PFSK-1 (cell line): ENCODE measurements around the gene KLHL2.

ENCODE experiments used
- FOXP2 ChIP-seq: optimal IDR thresholded peaks from 2 replicates; pipeline ENCODE3; 2011; ENCODE audit warnings: borderline replicate concordance, control low read depth, inconsistent platforms; ENCODE audit not compliant: insufficient read depth; ENCODE audit errors: extremely low read length, extremely low read depth
- POLR2AphosphoS5 ChIP-seq: IDR thresholded peaks from 2 replicates; pipeline ENCODE4 v1.6.1; 2012; ENCODE audit warnings: low read depth, mild to moderate bottlenecking, control low read depth, low read length, moderate library complexity
- SIN3A ChIP-seq: IDR thresholded peaks from 2 replicates; pipeline ENCODE4 v1.6.1; 2012; ENCODE audit warnings: mild to moderate bottlenecking, low read length, moderate library complexity, borderline replicate concordance; ENCODE audit not compliant: insufficient read depth
- TAF1 ChIP-seq: IDR thresholded peaks from 2 replicates; pipeline ENCODE4 v1.6.1; 2012; ENCODE audit warnings: low read length, control low read depth, borderline replicate concordance; ENCODE audit not compliant: insufficient read depth
- TF ChIP-seq, protein P1 (sequence below), 2 experiments: IDR thresholded peaks; 2 replicates each; pipeline versions ENCODE4 v1.6.1 to v1.8.0; 2011 to 2012; ENCODE audit warnings: low read depth in 2 of 2, low read length in 2 of 2, control low read depth in 1 of 2, inconsistent platforms in 1 of 2, mild to moderate bottlenecking in 1 of 2, moderate library complexity in 1 of 2; ENCODE audit not compliant: insufficient read depth in 1 of 2

The KLHL2 gene

DNA sequence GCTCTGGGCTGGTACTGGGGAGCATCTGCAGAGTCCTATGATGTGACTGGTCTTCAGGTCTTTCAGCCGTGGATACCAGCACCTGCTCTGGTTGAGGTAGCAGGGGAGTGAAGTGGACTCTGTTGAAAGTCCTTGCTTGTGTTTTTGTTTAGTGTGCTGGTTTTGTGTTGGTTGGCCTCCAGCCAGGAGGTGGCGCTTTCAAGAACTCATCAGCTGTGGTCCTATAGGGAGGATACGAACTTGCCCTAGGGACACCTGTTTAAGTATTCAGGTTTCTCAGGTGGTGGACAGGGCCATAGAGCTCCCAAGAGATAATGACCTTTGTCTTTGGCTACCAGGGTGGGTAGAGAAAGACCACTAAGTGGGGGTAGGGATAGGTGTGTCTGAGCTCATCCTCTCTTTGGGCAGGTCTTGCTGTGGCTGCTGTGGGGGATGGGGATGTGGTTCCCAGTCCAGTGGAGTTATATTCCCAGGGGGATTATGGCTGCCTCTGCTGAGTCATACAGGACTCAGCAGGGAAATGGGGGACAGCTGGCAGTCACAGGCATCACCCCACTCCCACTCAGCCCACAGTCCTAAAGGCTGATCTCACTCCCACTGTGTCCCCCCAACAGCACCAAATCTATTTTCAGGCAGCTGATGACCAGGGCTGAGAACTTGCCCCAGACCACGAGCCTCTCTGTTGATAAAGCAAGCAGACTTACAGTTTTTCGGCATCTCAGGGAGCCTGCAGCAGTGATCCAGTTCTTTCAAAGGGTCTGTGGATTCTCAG lies 144.2 kb downstream of the KLHL2 start:
- TF ChIP-seq TAF1 (no peak), FOXP2 (no peak), SIN3A (no peak), POLR2AphosphoS5 (no peak)
- TF ChIP-seq, protein P1, sequence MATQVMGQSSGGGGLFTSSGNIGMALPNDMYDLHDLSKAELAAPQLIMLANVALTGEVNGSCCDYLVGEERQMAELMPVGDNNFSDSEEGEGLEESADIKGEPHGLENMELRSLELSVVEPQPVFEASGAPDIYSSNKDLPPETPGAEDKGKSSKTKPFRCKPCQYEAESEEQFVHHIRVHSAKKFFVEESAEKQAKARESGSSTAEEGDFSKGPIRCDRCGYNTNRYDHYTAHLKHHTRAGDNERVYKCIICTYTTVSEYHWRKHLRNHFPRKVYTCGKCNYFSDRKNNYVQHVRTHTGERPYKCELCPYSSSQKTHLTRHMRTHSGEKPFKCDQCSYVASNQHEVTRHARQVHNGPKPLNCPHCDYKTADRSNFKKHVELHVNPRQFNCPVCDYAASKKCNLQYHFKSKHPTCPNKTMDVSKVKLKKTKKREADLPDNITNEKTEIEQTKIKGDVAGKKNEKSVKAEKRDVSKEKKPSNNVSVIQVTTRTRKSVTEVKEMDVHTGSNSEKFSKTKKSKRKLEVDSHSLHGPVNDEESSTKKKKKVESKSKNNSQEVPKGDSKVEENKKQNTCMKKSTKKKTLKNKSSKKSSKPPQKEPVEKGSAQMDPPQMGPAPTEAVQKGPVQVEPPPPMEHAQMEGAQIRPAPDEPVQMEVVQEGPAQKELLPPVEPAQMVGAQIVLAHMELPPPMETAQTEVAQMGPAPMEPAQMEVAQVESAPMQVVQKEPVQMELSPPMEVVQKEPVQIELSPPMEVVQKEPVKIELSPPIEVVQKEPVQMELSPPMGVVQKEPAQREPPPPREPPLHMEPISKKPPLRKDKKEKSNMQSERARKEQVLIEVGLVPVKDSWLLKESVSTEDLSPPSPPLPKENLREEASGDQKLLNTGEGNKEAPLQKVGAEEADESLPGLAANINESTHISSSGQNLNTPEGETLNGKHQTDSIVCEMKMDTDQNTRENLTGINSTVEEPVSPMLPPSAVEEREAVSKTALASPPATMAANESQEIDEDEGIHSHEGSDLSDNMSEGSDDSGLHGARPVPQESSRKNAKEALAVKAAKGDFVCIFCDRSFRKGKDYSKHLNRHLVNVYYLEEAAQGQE (IDR thresholded peaks at IDR 0.05; ENCODE audit: insufficient read depth in 1 of 2, low read depth in 2 of 2, low read length in 2 of 2) = no peak

DNA sequence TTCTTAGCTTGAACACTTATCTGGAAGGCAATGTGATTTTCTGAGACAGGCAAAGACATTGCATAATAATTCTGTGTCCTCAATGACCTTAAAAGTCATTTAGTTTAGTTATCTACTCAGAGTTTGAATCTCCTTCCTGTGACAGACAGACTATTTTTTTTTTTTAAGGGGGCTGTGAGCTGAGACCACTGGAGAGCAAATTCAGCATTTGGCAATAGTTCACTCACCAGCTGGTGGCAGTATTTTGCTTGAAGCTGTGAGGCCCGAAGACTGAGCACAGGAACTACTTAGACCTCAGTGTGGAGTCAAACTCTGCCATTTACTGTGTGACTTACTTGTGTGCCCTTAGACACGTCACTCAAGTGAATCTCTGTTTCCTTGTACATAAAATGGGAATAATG lies 148.5 kb downstream of the KLHL2 start:
- TF ChIP-seq, protein P1 (IDR thresholded peaks at IDR 0.05; ENCODE audit: insufficient read depth in 1 of 2, low read depth in 2 of 2, low read length in 2 of 2) = no peak
- TF ChIP-seq TAF1 (no peak), POLR2AphosphoS5 (no peak), FOXP2 (no peak), SIN3A (no peak)

DNA sequence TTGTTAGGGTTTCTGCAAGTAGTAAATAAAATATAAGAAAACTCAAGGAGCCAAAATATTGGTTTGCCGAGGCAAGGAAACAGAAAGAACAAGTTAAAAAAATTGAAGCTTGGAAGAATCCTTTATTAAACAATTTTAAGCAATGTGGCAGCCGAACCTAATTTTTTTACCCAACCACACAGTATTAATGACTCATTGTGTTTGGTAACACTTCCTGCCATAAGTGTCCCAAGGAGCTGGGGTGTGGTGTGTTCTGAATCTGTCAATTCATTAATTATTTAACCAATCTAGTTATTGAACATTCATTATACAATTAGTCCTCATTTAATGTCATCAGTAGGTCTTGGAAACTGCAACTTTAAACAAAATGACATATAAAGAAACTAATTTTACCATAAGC lies 152.1 kb downstream of the KLHL2 start:
- no peak for TF ChIP-seq TAF1
- TF ChIP-seq, protein P1 (IDR thresholded peaks at IDR 0.05; ENCODE audit: insufficient read depth in 1 of 2, low read depth in 2 of 2, low read length in 2 of 2) = no peak
- TF ChIP-seq POLR2AphosphoS5 = no peak
- no peak for TF ChIP-seq SIN3A
- no peak for TF ChIP-seq FOXP2

DNA sequence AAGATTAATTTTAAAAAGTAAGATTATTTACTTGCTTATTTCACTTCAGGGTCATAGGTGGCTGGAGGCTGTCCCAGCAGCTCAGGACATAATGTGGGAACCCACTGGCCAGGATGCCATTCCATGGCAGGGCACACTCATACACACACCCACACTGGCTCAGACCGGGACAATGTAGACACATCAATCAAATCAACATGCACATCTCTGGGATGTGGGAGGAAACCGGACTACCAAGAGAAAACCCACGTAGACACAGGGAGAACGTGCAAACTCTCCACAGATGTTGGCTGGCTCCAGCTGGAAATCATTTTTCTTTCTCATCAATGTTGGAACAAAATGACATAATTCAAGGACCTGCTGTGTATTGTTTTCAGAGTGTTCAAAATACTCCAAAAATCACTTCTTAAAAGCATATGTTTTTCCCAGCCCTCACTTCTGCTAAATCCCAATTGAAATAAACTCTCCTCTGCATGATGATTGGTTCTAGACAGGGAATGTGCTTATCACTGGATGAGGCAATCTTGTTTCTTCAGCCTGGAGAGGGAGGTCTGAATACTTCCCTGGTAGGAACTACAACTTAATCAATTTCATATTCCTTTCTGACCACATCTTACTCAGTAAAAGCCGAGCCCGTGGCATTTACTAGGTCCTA lies 152.8 kb downstream of the KLHL2 start:
- TF ChIP-seq SIN3A = no peak
- no peak for TF ChIP-seq TAF1
- TF ChIP-seq, protein P1 (IDR thresholded peaks at IDR 0.05; ENCODE audit: insufficient read depth in 1 of 2, low read depth in 2 of 2, low read length in 2 of 2) = no peak
- no peak for TF ChIP-seq FOXP2
